Measurements from ENCODE around the gene RGS10. TPM values are rescaled to one million over a fixed set of nuclear protein-coding genes. Genes with fewer than 3 reads are reported as not detected.

The RGS10 gene
- total RNA-seq, 1 experiment from 2014 or later = 22.6 TPM

DNA sequence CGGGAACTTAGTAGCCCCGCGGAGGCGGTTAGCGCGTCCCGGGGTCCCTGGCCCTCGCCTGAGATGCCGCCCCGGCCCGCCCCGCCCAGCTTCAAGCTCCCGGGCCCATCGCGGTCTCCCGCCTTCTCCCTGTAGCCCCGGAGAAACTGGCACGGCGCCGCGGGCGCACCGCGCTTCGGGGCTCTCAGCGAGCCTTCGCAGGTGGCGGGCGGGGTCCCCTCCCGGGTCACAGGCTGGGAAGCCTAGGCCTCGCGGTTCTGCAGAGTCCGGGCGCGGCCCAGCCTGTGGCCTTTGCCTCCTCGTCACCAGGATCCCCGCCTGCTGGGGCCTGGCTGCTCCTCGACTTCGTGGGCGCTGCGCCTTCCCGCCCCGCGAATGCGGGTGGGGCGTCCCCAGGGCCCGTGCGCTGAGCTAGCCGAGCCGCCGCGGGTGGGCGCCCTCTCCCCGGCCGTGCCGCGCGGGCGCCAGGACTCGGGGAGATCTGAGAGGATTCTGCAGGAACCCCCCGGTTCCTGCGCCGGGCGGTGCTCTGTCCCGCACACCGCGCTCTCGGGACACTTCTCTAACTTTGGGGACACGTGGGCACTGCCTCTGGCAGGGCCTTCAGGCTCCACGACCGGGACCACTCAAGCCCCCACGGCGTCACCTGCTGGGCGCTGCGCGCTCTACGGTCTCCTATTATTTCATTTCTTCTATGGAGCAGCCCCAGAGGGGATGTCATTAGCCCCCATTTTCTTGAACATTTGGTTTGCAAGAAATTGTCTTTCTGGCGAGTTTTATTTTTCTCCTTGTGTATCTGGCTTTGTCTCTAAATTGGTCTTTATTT is 682 bp upstream of the RGS10 start (continued):
- TF ChIP-seq, protein P1, sequence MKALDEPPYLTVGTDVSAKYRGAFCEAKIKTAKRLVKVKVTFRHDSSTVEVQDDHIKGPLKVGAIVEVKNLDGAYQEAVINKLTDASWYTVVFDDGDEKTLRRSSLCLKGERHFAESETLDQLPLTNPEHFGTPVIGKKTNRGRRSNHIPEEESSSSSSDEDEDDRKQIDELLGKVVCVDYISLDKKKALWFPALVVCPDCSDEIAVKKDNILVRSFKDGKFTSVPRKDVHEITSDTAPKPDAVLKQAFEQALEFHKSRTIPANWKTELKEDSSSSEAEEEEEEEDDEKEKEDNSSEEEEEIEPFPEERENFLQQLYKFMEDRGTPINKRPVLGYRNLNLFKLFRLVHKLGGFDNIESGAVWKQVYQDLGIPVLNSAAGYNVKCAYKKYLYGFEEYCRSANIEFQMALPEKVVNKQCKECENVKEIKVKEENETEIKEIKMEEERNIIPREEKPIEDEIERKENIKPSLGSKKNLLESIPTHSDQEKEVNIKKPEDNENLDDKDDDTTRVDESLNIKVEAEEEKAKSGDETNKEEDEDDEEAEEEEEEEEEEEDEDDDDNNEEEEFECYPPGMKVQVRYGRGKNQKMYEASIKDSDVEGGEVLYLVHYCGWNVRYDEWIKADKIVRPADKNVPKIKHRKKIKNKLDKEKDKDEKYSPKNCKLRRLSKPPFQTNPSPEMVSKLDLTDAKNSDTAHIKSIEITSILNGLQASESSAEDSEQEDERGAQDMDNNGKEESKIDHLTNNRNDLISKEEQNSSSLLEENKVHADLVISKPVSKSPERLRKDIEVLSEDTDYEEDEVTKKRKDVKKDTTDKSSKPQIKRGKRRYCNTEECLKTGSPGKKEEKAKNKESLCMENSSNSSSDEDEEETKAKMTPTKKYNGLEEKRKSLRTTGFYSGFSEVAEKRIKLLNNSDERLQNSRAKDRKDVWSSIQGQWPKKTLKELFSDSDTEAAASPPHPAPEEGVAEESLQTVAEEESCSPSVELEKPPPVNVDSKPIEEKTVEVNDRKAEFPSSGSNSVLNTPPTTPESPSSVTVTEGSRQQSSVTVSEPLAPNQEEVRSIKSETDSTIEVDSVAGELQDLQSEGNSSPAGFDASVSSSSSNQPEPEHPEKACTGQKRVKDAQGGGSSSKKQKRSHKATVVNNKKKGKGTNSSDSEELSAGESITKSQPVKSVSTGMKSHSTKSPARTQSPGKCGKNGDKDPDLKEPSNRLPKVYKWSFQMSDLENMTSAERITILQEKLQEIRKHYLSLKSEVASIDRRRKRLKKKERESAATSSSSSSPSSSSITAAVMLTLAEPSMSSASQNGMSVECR (CRISPR knock-in tag; IDR thresholded peaks at IDR 0.05; ENCODE audit: borderline replicate concordance) = 0 out of 2 replicates have a peak, but pooled peaks have one; percentile 60
- TF ChIP-seq, protein P2, sequence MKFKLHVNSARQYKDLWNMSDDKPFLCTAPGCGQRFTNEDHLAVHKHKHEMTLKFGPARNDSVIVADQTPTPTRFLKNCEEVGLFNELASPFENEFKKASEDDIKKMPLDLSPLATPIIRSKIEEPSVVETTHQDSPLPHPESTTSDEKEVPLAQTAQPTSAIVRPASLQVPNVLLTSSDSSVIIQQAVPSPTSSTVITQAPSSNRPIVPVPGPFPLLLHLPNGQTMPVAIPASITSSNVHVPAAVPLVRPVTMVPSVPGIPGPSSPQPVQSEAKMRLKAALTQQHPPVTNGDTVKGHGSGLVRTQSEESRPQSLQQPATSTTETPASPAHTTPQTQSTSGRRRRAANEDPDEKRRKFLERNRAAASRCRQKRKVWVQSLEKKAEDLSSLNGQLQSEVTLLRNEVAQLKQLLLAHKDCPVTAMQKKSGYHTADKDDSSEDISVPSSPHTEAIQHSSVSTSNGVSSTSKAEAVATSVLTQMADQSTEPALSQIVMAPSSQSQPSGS (CRISPR knock-in tag; IDR thresholded peaks at IDR 0.05; ENCODE audit: borderline replicate concordance, low read depth) = no peak
- TF ChIP-seq, protein P3, sequence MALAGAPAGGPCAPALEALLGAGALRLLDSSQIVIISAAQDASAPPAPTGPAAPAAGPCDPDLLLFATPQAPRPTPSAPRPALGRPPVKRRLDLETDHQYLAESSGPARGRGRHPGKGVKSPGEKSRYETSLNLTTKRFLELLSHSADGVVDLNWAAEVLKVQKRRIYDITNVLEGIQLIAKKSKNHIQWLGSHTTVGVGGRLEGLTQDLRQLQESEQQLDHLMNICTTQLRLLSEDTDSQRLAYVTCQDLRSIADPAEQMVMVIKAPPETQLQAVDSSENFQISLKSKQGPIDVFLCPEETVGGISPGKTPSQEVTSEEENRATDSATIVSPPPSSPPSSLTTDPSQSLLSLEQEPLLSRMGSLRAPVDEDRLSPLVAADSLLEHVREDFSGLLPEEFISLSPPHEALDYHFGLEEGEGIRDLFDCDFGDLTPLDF (CRISPR knock-in tag; IDR thresholded peaks at IDR 0.05) = 0 out of 2 replicates have a peak, but pooled peaks have one; percentile 52
- TF ChIP-seq GRHL2 (CRISPR knock-in tag; IDR thresholded peaks at IDR 0.05; ENCODE audit: insufficient replicate concordance, severe bottlenecking) = no peak

DNA sequence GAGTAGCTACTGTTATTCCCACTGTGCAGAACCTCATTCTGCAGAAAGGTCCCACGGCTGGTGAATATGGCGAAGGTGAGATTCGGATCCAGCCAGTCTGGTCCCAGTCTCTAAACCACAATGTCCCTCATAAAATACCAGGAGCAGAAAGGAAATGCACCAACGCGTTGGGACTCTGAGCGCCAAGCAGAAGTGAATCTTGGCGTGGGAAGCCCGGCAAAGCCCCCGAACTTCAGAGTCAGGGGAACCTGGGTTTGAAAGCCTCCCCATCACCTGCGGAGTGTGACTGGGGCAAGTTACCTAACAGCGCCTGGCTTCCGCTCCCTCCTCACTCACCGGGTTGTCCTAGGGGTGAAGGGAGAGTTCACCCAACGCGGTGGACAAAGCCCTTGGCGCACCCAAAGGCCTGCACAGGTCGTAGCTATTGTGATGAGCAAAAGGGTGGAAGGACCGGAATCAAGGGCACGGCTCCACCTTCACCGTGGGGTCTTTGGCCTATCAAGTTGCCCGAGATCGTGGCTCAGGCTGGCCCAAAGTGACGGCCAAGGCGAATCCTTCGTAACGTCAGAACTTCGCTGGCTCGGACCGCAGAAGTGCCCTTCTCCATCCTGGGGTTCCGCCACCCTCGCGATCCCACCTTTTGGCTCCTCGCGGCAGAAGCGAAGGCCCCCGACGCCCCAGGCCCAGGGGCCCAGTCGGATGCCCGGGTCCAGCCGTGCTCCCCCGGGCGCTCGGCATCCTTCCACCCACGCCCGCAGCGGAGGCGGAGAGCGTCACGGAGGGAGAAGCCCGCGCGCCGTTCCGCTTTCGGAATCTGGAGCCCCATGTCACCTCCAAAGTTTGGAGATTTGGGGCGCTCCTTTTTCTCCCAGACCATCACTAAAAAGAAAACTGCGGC is 811 bp downstream of the RGS10 start:
- Mint-ChIP-seq H3K4me3 (peak overlapping the region; percentile 76), H3K9me3 (no peaks in the 10 kb centered on the region), H3K4me1 (peaks cover 27% of the 10 kb centered on the region), H3K27ac (no peak overlapping the region), H3K36me3 (no peaks in the 10 kb centered on the region), H3K27me3 (ENCODE audit: low read depth) (peaks cover 55% of the 10 kb centered on the region)
- ChIA-PET CTCF (interaction anchor here (1.0 to 1.7 kb wide), 6 partner anchors 28 to 342 kb away, joined by 3 to 8 read pairs (median 3); partner anchors contain the start of gene GRK5), POLR2A (interaction anchor here (0.6 kb wide), 1 partner anchor 23 kb away, joined by 4 read pairs; no protein-coding TSS in a partner anchor)
- DNase-seq (ENCODE audit: low spot score) (peak; percentile 32), ATAC-seq (no peak)
- no peak for TF ChIP-seq HMGA2 (CRISPR knock-in tag; IDR thresholded peaks at IDR 0.05)
- TF ChIP-seq, protein P4, sequence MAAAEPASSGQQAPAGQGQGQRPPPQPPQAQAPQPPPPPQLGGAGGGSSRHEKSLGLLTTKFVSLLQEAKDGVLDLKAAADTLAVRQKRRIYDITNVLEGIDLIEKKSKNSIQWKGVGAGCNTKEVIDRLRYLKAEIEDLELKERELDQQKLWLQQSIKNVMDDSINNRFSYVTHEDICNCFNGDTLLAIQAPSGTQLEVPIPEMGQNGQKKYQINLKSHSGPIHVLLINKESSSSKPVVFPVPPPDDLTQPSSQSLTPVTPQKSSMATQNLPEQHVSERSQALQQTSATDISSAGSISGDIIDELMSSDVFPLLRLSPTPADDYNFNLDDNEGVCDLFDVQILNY (CRISPR knock-in tag; IDR thresholded peaks at IDR 0.05) = no peak
- TF ChIP-seq, protein P5, sequence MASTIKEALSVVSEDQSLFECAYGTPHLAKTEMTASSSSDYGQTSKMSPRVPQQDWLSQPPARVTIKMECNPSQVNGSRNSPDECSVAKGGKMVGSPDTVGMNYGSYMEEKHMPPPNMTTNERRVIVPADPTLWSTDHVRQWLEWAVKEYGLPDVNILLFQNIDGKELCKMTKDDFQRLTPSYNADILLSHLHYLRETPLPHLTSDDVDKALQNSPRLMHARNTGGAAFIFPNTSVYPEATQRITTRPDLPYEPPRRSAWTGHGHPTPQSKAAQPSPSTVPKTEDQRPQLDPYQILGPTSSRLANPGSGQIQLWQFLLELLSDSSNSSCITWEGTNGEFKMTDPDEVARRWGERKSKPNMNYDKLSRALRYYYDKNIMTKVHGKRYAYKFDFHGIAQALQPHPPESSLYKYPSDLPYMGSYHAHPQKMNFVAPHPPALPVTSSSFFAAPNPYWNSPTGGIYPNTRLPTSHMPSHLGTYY (CRISPR knock-in tag; IDR thresholded peaks at IDR 0.05) = no peak
- TF ChIP-seq TP53 (CRISPR knock-in tag; IDR thresholded peaks at IDR 0.05) = 0 out of 2 replicates have a peak, but pooled peaks have one; percentile 23

DNA sequence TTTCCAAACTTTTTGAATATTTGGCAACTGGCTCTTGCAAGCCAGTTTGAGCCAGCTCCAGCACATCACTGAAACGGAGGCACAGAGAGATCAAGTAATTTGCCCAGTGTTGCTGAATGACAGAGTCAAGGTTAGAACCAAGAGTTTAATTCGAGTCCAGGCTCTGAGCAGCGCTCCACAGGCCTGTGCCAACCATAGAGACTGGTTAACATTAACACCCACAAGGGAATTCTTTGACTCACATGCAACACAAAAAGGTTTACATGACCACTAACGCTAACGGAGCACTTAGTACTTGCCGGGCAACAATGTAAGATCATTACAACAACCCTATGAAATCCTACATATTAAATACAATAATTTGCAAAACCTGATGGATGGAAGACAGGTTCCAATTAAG is 1.5 kb downstream of the RGS10 start:
- peaks cover 53% of the 10 kb centered on the region for H3K27me3 Mint-ChIP-seq (ENCODE audit: low read depth)

More for the DNA sequence above, 1.5 kb downstream of the RGS10 start:
- Mint-ChIP-seq H3K4me1 (peaks cover 27% of the 10 kb centered on the region), H3K36me3 (no peaks in the 10 kb centered on the region), H3K4me3 (peak overlapping the region; percentile 76), H3K27ac (no peak overlapping the region), H3K9me3 (no peaks in the 10 kb centered on the region)
- CTCF ChIA-PET = interaction anchor here (1.3 kb wide), 1 partner anchor 62 kb away, joined by 3 read pairs; no protein-coding TSS in a partner anchor
- DNase-seq (ENCODE audit: low spot score) (no peak), ATAC-seq (no peak)
- TF ChIP-seq, protein P4 (CRISPR knock-in tag; IDR thresholded peaks at IDR 0.05) = no peak
- no peak for TF ChIP-seq ZNF232 (CRISPR knock-in tag; IDR thresholded peaks at IDR 0.05)
- POLR2A ChIA-PET = no interaction called here

All from WTC11 (cell line).